Stimulated activated CD8-positive, alpha-beta memory T cell treated with anti-CD3 and anti-CD28 coated beads, Interleukin-12 subunit alpha, Interleukin-12 subunit beta, amount 100 ng/mL, for 24 hours (primary cell): ENCODE measurements around the gene AZU1.
"Not testable (repeated sequence)": the region's sequence is repeated elsewhere in the genome, so short reads cannot be mapped to it uniquely, and the experiment has no call there.

Experiments used
- DNase-seq: peaks from one replicate; pipeline ENCODE4 v3.0.0-alpha.2; 2020; ENCODE audit errors: extremely low read depth

Gene AZU1

DNA sequence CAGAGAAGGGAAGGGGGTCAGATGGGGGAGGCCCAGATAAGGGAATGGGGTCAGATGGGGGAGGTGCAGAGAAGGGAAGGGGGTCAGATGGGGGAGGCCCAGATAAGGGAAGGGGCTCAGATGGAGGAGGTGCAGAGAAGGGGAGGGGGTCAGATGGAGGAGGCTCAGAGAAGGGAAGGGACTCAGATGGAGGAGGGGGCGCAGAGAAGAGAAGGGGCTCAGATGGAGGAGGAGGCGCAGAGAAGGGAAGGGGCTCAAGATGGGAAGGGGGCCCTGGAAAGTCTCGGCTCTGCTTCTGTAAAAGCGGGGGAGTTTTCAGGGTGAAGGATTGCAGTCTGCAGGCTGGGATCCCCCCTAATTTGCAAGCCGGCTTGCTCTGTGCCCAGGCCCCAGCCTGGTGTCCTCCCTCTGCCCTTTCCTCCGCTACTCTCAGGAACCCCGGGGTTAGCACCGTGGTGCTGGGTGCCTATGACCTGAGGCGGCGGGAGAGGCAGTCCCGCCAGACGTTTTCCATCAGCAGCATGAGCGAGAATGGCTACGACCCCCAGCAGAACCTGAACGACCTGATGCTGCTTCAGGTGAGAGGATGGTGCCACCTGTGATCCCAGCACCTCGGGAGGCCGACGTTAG, 1.6 kb downstream of the AZU1 start:
- DNase-seq = no peak

DNA sequence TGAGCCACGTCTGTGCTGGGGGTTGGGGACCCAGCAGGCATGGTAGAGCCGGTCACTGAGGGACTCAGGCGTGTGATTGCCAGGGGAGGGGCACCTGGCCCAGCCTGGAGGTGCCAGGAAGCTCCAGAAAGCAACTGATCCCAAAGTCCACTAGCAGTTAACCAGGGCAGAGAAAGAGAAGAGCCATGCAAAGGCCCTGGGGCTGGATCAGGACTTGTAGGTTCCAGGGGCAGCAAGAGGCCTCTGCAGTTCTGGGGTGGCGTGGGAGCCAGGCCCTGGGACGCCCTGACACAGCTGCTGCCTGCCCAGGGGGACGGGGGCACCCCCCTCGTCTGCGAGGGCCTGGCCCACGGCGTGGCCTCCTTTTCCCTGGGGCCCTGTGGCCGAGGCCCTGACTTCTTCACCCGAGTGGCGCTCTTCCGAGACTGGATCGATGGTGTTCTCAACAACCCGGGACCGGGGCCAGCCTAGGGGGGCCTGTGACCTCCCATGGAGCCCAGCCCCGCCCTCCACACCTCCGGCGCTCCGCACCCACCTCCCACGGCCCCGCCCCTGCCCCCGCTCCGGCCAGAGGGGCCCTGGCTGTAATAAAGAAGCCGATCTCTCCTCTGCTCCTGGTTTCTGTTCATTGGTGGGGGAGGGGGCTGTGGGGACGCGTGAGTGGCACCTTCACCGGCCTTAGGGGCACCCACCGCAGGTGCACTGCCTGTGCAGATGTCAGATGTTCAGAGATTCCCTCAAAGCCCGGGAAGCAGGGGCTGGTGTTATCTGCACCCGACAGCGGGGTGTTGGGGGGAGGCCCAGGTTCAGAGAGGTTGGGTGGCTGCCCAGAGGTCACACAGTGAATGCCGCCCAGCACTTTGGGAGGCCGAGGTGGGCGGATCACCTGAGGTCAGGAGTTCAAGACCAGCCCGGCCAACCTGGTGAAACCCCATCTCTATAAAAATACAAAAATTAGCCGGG, 4.1 kb downstream of the AZU1 start:
- DNase-seq = no peak

DNA sequence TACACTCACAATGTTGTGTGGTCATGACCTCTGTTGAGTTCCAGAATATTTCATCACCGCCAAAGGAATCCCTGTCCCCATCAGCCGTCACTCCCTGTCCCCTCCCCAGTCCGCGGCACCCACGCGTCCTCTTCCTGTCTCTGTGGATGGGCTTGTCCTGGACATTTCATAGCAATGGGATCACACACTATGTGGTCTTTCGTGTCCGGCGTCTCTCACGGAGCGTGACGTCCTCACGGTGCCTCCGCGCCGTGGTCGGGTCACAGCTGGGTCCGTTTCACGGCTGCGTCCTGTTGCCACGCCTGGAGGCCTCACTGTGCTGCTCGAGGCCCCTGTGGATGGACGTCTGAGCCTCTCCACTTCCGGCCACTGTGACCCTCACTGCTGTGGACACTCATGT, 6.6 kb downstream of the AZU1 start:
- DNase-seq = no peak

DNA sequence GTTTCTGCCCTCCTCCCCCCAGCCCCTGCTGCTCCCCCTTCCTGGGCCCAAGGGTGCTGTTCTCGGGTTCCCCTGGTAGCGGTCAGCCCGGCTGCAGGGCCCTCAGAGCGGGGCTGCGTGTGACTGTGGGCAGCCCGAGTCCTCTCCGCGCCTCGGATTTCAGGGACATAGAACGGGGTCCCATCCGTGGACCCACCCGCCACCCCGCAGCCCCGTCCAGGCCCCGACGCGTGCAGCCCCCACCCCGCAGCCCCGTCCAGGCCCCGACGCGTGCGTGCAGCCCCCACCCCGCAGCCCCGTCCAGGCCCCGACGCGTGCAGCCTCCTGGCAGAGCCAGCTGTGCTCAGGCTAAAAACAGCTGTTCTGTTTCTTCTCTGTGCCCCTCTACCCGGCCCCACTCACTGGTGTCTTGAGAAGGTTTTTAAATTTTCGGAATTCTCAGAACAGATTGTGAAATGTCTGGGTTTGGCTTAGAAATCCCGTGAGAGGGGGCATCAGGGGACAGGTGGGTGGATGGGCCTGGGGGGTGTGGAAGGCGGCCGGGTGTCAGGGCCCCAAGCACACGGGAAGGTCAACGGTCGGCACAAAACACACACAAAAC, 7.7 kb downstream of the AZU1 start:
- no peak for DNase-seq

DNA sequence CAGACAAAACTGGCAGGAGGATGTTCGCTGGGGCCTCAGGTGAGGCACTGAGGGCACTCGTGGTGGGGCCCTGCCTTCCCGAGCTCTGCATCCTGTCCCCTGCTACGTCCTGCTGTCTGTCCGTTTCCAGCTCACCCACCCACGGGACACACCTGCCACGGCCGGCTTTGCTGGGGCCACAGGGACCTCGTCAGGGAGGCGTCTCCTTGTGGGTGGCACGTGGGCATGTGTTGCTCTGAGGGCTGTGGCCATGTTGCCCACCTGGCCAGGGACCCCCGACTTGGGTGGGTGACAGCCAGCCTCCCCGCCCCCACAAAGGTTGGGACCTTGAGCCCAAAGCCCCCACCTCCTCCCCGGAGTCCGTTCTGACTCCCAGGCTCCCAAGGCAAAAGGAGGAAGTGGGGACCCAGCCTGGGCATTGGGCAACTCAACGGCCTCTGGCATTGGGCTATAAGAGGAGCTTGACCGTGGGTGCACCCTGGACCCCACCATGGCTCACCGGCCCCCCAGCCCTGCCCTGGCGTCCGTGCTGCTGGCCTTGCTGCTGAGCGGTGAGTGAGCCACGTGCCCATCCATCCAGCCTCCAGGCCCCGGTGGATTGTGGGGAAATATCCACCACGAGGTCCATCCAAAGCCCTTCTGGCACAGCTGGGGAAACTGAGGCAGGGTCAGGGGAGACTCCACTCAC, 13.0 kb downstream of the AZU1 start, which contains the start of gene PRTN3:
Gene PRTN3 (plus strand): TSS at position 481 of the 688 bp plus-strand sequence. CDS start 10 bp downstream, at position 491.
- no peak for DNase-seq

DNA sequence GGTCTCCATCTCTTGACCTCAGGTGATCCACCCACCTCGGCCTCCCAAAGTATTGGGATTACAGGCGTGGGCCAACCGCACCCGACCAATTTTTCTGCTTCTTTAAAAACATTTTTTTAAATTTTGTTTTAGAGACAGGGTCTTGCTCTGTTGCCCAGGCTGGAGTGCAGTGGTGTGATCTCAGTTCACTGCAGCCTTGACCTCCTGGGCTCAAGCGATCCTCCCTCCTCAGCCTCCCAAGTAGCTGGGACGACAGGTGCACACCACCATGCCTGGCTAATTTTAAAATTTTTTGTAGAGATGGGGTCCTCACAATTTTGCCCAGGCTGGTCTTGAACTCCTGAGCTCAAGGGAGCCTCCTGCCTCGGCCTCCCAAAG, 15.2 kb downstream of the AZU1 start:
- not testable (repeated sequence) for DNase-seq

DNA sequence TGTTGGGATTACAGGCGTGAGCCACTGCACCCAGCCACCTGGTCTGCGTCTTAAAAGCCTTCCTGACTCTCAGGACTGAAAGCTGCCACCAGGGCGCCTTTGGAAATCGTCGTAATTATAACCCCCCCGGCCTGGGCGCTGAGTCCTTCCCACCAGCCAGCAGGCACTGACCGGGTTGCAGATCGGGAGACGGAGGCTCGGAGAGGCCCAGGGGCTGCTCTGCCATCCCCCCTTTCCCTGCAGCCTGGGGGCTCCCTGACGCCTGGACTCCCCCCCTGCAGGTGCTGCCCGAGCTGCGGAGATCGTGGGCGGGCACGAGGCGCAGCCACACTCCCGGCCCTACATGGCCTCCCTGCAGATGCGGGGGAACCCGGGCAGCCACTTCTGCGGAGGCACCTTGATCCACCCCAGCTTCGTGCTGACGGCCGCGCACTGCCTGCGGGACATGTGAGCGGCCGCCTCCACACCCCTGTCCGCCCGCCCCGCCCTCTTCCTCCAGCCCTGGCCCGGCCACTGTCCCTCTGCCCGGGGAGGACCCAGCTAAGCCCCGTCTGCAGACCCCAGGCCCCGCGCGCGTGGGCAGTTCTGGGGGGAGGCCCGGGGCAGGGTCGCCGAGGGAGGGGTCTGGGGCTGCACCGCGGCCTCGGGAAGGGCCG, 15.7 kb downstream of the AZU1 start:
- no peak for DNase-seq

DNA sequence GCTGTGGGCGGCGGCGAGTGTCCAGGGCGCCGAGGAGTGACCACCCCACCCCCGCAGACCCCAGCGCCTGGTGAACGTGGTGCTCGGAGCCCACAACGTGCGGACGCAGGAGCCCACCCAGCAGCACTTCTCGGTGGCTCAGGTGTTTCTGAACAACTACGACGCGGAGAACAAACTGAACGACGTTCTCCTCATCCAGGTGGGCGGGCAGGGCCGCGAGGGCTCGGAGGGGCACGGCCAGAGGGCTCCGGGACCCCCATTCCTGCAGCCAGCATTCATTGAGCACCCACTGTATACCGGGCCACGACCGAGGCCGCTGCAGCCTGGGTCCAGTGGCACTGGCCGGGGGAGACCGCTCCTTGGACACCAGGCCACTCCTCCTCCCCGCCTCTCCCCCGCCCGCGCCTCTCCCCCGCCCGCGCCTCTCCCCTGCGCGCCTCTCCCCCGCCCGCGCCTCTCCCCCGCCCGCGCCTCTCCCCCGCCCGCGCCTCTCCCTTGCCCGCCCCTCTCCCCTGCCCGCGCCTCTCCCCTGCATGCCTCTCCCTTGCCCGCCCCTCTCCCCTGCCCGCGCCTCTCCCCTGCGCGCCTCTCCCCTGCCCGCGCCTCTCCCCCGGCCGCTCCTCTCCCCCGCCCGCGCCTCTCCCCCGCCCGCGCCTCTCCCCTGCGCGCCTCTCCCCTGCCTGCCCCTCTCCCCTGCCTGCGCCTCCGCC, 16.4 kb downstream of the AZU1 start:
- DNase-seq = no peak

DNA sequence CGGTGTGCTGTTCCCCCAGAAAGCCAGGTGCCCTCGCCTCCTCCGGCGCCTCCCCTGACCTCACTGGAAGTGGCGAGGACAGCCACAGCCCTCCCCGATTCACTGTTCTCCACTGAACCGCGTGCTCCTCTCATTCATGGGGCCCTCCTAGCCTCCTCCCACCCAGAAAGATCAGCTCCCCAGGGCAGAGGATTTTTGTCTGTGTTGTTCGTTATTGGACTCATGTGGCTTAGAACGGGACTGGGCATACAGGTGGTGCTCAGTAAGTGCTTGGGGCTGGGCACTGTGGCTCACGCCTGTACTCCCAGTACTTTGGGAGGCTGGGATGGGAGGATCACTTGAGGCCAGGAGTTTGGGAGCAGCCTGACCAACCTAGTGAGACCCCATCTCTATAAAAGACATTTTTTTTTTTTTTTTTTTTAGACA, 16.9 kb downstream of the AZU1 start:
- DNase-seq = no peak

DNA sequence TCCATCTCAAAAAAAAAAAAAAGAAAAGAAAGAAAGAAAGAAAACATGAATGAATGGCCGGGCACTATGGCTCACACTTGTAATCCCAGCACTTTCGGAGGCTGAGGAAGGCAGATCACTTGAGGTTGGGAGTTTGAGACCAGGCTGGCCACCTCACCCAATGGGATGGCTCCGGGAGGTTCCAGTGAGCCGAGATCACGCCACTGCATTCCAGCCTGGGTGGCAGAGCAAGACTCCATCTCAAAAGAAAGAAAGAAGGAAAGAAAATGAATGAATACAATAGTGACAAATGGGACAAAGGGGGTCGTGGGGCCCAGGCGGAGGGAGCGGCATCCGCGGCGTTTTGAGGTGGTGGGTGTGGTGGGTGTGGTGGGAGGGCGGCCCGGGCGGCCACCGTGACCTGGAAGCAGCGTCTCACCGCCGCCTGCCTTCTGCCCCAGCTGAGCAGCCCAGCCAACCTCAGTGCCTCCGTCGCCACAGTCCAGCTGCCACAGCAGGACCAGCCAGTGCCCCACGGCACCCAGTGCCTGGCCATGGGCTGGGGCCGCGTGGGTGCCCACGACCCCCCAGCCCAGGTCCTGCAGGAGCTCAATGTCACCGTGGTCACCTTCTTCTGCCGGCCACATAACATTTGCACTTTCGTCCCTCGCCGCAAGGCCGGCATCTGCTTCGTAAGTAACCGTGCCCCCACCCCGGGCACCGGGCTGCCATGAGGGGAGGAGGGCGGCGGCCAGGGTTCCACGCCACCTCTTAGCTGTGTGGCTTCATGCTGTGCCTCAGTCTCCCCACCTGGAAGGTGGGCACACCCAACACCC, 18.3 kb downstream of the AZU1 start:
- no peak for DNase-seq

DNA sequence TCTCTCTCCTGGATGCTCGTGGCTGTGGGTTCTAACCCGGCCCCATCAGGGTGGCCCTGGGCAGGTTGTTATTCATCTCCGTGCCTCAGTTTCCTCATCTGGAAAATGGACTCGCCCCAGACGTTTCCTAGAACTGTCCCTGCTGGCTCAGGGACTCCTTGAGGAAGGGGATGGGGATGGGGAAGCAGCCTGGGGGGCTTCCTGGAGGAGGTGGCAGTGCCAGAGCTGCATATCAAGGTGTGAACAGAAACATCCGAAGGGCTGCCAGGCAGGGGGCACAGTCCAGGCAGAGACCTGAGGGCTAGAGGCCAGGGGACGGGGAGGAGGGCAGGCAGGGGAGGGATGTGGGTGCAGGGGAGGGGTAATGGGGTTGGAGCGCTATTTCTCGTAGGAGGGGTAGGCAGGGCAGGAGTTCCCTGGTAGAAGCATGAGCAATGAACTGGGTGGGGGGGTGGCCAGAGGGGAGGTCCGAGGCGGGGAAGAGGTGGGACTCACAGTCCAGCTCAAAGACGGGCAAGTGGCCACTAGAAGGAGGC, 20.8 kb downstream of the AZU1 start:
- DNase-seq = no peak

DNA sequence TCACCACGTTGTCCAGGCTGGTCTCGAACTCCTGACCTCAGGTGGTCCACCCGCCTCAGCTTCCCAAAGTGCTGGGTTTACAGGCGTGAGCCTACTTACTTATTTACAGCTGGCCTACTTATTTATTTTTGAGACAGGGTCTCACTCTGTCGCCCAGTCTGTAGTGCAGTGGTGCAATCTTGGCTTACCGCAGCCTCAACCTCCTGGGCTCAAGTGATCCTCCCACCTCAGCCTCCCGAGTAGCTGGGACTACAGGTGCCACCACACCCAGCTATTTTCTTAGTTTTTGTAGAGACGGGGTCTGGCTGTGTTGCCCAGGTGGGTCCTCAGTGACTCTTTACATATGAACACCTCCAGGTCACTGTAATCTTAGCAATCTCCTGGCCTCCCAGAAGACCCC, 21.6 kb downstream of the AZU1 start:
- not testable (repeated sequence) for DNase-seq

DNA sequence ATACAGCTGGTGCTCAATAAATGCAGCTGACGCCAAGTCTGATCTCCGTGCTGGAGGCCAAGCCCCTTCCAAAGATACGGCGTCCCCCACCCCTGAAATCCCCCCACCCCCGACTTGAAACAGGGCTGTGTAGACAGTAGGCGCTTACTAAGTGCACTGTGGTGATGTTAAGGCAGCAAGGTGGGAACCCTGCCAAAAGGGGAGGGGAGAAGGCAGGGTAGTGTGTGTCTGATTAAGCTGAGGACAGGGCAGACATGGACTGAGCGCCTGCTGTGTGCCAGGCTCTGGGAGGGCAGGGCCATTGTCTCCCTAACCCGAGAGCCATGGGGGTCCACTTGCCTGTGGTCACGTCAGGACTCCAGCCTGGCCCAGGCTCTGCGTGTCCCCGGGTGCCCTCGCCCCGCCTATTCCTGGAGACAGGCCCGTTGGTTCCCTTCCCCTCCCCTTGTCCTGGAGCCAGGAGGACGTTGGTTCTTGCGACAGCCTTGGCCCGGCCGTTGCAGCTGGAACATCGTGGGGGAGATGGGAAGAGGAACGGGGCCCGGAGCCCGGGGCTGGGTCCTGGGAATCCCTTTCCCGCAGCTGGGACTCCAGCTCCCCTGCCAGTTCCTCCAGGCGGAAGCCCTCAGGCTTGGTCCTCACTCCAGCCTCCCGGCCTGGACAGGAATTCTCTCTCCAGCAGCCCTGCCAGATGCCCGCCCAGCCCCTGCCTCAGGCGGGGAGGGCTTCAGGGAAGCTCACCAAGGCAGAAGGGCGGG, 22.8 kb downstream of the AZU1 start:
- no peak for DNase-seq

DNA sequence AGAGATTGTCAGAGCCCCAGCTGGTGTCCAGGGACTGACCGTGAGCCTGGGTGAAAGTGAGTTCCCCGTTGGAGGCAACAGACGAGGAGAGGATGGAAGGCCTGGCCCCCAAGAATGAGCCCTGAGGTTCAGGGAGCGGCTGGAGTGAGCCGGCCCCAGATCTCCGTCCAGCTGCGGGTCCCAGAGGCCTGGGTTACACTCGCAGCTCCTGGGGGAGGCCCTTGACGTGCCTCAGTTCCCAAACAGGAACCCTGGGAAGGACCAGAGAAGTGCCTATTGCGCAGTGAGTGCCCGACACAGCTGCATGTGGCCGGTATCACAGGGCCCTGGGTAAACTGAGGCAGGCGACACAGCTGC, 23.3 kb downstream of the AZU1 start:
- DNase-seq = no peak

DNA sequence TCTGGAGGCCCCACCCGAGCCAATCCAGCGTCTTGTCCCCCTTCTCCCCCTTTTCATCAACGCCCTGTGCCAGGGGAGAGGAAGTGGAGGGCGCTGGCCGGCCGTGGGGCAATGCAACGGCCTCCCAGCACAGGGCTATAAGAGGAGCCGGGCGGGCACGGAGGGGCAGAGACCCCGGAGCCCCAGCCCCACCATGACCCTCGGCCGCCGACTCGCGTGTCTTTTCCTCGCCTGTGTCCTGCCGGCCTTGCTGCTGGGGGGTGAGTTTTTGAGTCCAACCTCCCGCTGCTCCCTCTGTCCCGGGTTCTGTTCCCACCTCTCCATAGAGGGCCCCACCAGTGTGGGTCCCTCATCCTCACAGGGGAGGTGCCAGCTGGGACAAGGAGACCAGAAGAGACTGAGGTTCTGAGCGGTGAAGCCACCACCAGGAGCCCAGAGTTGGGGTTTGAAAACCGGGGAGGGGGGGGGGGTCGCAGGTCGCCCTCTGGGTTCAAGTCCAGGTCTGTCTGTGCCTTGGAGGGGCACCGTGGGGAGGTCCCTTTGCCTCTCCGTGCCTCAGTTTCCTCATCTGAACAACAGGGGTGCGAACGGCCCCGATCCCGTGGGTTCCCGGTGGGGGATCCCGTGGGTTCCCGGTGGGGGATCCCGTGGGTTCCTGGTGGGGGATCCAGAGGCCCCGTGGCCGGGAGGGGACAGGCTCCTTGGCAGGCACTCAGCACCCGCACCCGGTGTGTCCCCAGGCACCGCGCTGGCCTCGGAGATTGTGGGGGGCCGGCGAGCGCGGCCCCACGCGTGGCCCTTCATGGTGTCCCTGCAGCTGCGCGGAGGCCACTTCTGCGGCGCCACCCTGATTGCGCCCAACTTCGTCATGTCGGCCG, 24.7 kb downstream of the AZU1 start, which contains the start of gene ELANE:
Gene ELANE (plus strand): TSS at position 168 of the 878 bp plus-strand sequence. CDS start 26 bp downstream, at position 194.
- DNase-seq = no peak

DNA sequence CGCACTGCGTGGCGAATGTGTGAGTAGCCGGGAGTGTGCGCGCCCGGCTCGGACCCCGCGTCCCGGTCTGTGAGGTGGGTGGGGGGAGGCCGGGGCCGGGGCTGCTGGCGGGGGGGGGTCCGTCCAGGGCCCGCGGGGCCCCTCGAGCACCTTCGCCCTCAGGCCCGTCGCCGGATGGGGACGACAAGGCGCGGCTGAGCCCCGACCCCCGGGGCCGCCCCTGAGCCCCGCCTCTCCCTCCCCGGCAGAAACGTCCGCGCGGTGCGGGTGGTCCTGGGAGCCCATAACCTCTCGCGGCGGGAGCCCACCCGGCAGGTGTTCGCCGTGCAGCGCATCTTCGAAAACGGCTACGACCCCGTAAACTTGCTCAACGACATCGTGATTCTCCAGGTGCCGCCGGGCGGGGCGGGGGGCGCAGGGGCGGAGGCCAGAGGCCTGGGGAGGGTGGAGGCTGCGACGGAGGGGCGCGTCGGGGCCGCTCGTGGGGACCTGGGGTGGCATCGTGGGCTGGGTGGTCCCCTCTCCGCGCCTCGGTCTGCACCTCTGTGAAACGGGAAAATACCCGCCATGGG, 25.5 kb downstream of the AZU1 start:
- DNase-seq = no peak

DNA sequence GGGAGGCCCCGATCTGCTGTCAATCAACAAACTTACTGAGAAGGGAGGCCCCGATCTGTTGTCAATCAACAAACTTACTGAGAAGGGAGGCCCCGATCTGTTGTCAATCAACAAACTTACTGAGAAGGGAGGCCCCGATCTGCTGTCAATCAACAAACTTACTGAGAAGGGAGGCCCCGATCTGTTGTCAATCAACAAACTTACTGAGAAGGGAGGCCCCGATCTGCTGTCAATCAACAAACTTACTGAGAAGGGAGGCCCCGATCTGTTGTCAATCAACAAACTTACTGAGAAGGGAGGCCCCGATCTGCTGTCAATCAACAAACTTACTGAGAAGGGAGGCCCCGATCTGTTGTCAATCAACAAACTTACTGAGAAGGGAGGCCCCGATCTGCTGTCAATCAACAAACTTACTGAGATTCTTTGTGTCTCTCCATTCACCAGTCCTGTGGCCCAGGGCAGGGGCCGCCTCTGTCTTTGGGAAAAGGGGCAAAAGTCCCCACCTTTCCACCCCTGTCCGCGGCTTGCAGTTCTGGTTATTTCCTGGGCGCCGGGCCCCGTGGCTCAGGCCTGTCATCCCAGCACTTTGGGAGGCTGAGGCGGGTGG, 26.1 kb downstream of the AZU1 start:
- DNase-seq = not testable (repeated sequence)
